Type B pancreatic cell (in vitro differentiated cells): ENCODE results near the gene PTRH1. TPM values are rescaled to one million over a fixed set of nuclear protein-coding genes. Genes with fewer than 3 reads are reported as not detected.

Experiments
- DNase-seq: peaks from one replicate; pipeline ENCODE4 v3.0.0; 2021; ENCODE audit warnings: mixed read lengths; ENCODE audit not compliant: unreplicated experiment; ENCODE audit errors: extremely low spot score
- H3K27ac Mint-ChIP-seq: 2 replicates; pipeline ENCODE4 v1.8.0; 2021; ENCODE audit warnings: mild to moderate bottlenecking, mixed read lengths
- H3K27me3 Mint-ChIP-seq: 2 replicates; pipeline ENCODE4 v1.8.0; 2021; ENCODE audit warnings: mixed read lengths
- H3K36me3 Mint-ChIP-seq: 2 replicates; pipeline ENCODE4 v1.8.0; 2021; ENCODE audit warnings: mixed read lengths
- H3K4me1 Mint-ChIP-seq: one replicate; pipeline ENCODE4 v1.8.0; 2021; ENCODE audit warnings: mixed read lengths; ENCODE audit not compliant: unreplicated experiment
- H3K4me3 Mint-ChIP-seq: 2 replicates; pipeline ENCODE4 v1.8.0; 2021; ENCODE audit warnings: mild to moderate bottlenecking, mixed read lengths
- H3K9me3 Mint-ChIP-seq: 2 replicates; pipeline ENCODE4 v1.8.0; 2021; ENCODE audit warnings: mixed read lengths
- CTCF ChIP-seq: fragments of 200-600 bp; sonication (generic); conservative IDR thresholded peaks from 2 replicates; pipeline ENCODE4 v1.5.0; 2021; ENCODE audit warnings: antibody characterized with exemption, mild to moderate bottlenecking
- total RNA-seq: library from RNA; stranded (reverse); gene quantifications from 2 replicates; pipeline ENCODE4 v1.2.1, GENCODE V29; 2021; ENCODE audit warnings: low replicate concordance

Gene PTRH1
- total RNA-seq, 1 donor from 2014 or later = 13.9 TPM

DNA sequence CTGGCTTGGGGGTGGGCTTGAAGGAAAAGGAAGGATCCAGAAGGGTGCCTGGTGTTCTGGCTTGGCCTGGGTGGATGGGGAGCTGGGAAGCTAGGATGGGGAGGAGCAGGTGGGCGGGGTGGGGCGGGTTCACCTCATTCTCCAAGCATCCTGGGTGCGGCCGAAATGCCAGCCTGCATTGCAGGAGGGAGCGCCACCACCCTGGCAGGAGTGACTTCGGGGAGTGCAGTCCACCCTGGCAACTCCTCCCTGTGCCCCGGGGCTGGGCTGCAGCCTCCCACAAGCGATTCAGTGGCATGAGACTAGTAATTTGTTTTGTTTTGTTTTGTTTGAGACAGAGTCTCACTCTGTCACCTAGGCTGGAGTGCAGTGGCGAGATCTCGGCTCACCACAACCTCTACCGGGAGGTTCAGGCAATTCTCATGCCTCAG lies 5.9 kb upstream of the PTRH1 start:
- H3K27me3 Mint-ChIP-seq = peaks cover 3% of the 10 kb centered on the region
- H3K27ac Mint-ChIP-seq = no peak overlapping the region
- no peaks in the 10 kb centered on the region for H3K36me3 Mint-ChIP-seq
- DNase-seq = no peak
- H3K4me3 Mint-ChIP-seq = no peak overlapping the region
- no peaks in the 10 kb centered on the region for H3K4me1 Mint-ChIP-seq
- no peaks in the 10 kb centered on the region for H3K9me3 Mint-ChIP-seq
- no peak for TF ChIP-seq CTCF

GRCh38 chr9:127720865-127721227 lies 5.4 kb upstream of the PTRH1 start:
- Mint-ChIP-seq H3K4me3 (no peak overlapping the region), H3K4me1 (peaks cover 4% of the 10 kb centered on the region), H3K27me3 (peaks cover 3% of the 10 kb centered on the region), H3K27ac (no peak overlapping the region), H3K9me3 (no peaks in the 10 kb centered on the region), H3K36me3 (no peaks in the 10 kb centered on the region)
- no peak for TF ChIP-seq CTCF
- DNase-seq = no peak

DNA sequence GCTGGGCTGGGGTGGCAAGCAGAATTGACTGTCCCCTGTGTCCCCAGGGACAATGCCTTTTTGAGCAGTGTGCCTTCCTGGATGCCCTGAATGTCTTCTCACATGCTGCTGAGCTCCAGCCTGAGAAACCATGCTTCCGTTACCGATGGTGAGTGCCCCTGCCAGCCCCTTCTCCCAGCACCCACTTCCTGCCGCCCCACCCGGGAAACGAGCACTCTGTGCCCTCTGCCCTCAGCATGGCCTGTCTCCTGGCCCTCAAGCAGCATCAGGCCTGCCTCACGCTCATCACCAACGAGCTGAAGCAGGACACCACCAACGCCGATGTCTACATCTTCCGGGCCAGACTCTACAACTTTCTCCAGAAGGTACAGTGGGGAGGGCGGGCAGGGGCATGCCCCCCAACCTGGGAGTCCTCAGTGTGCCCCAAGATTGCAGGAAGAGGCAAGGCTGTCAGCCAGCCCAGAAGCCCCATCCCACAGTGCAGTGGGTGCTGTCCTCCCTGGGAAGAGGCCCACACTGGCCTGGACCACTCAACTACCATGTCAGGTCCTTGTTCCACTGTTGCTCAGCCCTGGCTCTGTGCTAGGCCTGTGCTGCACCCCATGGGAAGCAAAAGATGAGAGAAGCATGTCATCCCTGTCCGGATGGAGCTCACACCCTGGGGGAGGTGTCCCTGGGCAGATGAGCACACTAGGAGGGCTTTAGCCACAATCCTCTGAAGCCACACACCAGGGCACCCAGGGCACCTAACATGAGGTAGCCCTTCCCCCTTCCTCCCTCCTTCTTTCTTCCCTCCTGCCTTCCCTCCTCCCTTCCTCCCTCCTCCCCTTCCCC lies 4.8 kb upstream of the PTRH1 start:
- H3K27me3 Mint-ChIP-seq = peaks cover 6% of the 10 kb centered on the region
- no peaks in the 10 kb centered on the region for H3K9me3 Mint-ChIP-seq
- no peak for DNase-seq
- no peak overlapping the region for H3K27ac Mint-ChIP-seq
- TF ChIP-seq CTCF = no peak
- peaks cover 9% of the 10 kb centered on the region for H3K4me1 Mint-ChIP-seq
- H3K4me3 Mint-ChIP-seq = no peak overlapping the region
- no peaks in the 10 kb centered on the region for H3K36me3 Mint-ChIP-seq

GRCh38 chr9:127717766-127718165 lies 2.3 kb upstream of the PTRH1 start:
- peaks cover 10% of the 10 kb centered on the region for H3K4me1 Mint-ChIP-seq
- no peak overlapping the region for H3K4me3 Mint-ChIP-seq
- no peaks in the 10 kb centered on the region for H3K9me3 Mint-ChIP-seq
- no peak overlapping the region for H3K27ac Mint-ChIP-seq
- TF ChIP-seq CTCF = no peak
- peaks cover 6% of the 10 kb centered on the region for H3K27me3 Mint-ChIP-seq
- H3K36me3 Mint-ChIP-seq = no peaks in the 10 kb centered on the region
- DNase-seq = no peak

DNA sequence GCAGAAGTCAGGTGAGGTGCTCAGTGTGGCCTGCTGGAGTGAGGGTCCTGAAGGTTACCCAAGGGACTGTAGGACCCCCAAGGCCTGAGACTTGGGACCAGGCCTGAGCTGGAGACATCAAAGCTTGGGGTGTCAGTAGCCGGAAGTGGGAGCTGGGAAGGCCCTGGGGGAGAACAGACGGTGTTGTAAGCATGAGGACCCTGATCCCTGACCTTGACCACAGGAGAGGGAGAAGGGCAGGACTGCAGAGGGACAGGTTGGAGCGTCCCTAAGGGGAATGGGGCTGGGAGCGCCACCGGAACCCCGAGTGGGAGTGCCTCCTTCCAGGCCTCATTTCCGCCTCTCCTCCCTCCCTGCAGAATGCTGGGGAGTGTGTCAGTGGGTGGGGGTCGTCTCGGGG lies 949 bp upstream of the PTRH1 start:
- peaks cover 10% of the 10 kb centered on the region for H3K4me1 Mint-ChIP-seq
- H3K27ac Mint-ChIP-seq = peak overlapping the region; percentile 95
- H3K4me3 Mint-ChIP-seq = peak overlapping the region; percentile 99
- H3K9me3 Mint-ChIP-seq = no peaks in the 10 kb centered on the region
- peaks cover 6% of the 10 kb centered on the region for H3K27me3 Mint-ChIP-seq
- H3K36me3 Mint-ChIP-seq = no peaks in the 10 kb centered on the region
- TF ChIP-seq CTCF = no peak
- no peak for DNase-seq
